GM04503 (cell line): ENCODE results near the gene PLCXD1.

ENCODE experiments used
- DNase-seq: peaks from one replicate; pipeline ENCODE4 v3.0.0-alpha.2; 2012; ENCODE audit warnings: low read depth

PLCXD1 gene

DNA sequence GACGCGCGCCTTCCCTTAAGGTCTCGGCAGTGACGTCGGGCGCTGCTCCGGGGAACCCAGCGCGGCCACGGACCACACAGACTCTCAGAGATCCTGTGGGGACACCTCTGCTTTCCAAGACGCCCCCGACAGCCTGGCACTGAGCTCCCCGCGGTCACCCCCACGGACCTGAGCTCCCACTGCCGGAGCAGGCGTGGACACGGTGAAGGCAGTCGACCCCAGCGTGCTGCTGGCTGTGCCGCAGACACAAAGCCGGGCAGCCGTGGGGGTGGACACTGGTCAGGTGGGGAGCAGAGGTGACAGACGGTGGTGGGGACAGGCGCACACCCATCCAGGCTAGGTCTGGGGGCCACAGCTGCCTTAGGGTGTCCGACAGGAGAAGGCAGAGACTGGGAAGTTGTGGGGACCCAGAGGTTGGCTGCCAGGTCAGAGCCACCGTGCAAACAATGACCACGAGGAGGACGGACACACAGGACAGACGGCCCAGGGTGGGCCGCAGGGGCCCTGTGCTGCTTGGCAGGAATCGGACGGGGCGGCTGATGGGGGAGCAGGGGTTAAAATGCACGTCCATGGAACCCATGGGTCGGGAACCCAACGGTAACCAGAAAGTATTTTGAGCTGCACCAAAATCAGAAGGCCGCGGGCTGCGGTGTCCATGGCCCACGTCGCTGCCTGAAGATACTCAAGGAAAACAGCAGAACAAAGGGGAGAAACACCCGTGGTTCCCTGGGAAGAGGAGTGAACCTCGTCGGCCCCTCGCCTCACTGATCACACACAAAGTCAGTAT lies 54.0 kb downstream of the PLCXD1 start:
- DNase-seq: no peak

DNA sequence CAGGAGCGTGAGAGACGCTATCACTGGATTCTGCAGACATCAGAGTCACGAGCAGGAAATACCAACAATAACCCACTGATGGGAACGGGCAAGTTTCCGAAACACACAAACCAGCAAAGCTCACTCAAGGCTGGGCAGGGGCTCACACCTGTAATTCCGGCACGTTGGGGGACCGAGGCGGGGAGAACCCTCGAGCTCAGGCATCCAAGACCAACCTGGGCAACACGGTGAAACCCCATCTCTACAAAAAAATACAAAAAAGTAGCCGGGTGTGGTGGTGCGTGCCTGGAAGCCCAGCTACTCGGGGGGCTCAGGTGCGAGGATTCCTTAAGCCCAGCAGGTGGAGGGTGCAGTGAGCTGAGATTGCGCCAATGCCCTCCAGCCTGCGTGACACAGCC lies 54.6 kb downstream of the PLCXD1 start:
- DNase-seq: no peak

DNA sequence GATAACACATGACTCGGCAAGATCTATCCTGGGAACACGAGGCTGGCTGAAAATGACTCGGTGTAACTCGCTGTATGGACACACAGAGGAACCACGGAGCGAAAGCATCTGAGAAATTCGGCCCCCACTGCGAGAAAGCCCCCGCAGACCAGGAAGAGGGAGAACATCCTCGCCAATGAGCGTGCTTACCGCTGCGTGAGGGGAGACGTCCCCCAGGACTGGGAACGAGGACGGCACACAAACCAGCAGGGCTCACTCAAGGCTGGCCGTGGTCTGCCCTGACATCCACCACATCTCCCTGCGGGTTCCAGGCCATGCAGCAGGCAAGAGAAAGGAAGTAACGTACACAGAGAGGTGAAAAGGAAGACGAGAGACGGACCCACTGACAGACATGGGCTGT lies 55.0 kb downstream of the PLCXD1 start:
- DNase-seq: no peak

DNA sequence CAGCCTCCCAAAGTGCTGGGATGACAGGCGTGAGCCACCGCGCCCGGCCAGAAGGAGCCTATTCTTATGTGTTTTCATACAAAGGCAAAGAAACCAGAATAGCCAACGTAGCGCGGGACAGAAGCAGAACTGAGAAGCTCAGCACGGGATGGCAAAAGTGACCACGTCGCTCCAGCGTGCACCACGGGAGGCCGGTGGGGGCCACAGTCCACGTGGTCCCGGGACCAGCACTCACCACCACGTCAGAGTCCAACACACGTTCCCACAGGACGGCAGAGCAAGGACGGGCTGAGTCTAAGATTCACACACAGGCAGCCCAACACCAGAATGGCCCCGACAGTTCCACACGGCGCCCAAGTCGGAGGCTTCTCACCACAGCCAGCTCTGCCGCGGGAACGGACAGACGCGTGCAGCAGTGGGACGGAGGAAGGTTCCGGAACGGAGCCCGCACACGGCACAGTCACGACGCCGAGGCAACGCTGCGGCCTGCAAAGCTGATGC lies 56.2 kb downstream of the PLCXD1 start:
- no peak for DNase-seq

DNA sequence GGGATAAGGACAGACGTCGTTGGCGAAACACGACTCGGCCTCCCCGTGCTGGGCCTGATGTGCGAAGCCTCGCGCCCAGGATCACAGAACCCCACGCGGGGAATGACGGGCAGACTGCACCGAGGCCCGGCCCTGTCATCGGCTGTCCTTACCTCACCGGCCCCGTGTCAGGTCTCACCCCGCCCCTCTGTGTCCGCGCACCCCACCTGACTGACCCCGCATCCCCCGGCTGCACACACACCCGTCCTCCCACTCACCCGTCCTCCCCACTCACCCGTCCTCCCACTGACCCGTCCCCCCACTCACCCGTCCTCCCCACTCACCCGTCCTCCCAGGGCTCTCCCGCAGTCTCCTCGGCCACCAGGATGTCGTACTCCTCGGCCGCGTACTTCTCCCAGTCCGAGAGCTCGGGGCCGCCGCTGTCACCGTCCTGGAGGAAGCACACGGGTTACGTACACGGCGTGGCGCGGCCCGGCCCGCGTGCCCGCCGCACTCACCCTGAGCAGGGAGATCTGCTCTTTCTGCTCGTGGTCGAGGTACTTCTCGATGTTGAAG lies 57.2 kb downstream of the PLCXD1 start:
- DNase-seq: no peak

DNA sequence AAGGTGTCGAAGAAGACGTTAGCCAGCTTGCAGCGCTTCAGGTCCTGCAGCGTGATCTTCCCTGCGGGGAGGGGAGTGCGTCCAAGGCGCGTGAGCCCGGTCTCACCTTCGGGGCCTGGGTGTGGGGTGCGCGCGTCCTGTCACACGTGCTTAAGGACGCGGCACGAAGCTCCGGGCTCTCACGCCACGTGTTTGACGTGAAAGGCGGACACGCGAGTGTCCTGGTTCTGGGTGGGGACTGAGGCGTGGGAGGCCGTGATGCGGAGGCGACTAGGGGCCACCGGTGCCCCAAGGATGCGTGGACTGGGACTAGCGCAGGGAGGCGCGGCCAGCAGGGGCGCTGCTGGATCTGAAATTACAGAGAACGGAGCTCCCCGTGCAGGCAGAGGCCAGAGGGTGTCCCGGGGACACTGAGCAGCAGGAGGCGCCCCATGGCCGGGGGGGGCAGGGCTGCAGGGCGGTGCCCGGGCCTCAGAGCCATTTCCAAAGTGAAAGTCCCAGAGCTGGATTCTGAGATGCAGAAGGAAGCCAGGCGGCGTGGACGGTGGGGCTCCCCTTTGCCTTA lies 57.7 kb downstream of the PLCXD1 start:
- no peak for DNase-seq

DNA sequence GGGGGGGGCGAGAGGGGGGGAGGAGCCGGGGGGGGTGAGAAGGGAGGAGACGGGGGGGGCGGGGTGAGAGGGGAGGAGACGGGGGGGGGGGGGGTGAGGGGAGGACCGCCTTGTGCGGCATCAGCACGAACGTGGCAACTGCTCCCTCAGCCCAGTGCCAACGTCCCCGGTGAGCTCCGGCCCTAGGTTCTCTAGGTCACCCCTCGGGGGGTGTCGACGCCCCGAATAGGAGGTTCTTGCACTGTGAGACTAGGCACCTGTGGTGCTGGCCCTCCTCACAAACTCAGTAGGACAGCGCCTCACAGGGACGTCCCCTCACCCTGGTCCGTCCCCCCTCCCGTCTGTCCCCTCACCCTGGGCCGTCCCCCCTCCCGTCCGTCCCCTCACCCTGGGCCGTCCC lies 58.9 kb downstream of the PLCXD1 start:
- no peak for DNase-seq

DNA sequence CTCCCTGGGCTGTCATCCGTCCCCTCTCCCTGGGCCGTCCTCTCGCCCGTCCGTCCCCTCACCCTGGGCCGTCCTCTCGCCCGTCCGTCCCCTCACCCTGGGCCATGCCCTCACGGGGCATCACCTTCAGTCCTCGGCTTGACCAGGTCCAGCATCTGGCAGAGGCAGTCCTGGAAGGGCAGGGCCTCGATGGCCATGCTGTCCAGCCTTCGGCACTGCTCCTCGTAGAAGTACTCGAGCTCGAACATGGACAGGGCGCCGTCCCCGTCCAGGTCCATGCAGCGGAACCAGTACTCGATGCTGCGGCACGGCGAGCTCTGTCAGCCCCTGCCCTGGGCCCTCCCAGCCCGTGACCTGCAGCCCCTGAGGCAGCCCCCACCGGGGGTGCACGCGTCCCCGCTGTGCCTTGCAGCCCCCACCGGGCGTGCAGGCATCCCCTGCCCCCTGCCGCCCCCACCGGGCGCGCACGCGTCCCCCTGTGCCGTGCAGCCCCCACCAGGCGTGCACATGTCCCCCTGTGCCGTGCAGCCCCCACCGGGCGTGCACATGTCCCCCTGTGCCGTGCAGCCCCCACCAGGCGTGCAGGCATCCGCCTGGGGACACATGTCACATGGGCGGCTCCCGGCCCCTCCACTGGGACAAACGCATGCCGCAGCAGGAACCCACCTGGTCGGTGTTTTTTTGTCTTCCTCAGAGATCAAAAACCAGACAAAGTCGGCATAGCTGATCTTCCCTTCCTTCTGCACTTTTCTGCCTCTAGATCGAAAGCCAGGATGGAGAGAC lies 59.7 kb downstream of the PLCXD1 start:
- DNase-seq: no peak

DNA sequence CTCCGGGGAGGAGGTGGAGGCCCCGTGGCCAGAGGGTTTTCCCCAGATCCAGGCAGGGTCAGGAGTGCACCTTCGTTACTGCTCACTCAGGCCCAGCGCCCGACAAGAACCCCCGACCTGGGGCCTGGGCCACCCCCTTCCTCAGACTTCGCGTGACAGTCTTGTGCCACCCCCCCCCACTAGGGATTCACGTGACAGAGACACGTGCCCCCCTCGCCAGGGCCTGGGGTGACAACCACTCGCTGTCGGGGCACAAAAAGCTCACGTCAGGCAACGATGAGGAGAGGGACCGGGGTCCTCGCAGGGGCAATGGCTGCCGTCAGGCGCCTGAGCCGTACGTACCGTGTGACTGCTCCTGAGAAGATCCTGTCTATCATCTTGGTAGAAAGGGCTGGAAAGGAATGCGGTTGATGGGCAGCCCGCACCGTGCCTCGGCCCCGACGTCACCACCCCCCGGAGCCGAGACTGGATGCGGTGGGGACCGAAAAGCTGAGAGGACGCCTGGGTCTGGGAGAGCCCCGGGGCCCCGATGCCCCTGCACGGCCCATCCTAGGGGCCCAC lies 60.4 kb downstream of the PLCXD1 start:
- no peak for DNase-seq

DNA sequence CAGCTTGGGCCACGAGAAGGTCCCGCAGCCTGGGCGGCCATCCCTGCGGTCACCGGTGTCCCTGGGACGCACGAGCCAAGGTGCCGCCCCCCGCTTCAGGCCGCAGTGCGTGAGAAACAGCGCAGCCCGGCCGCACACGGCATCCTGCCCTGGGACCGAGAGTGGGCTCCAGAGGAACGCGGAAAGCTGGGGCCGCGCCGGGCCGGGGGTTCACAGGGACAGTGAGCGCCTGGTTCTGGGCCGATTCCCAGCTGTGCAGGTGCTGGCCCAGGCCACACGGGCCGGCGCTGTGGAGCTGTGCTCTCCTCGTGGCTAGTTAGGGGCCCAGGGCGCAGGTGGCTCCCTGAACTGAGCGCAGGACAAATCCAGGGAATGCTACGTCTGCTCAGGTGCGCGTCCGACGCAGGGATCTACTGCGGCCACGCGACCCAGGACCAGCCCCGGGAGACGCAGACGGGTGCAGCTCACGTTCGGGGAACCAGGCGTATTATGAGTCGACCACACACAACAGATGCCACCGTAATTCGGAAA lies 63.3 kb downstream of the PLCXD1 start:
- DNase-seq: no peak

DNA sequence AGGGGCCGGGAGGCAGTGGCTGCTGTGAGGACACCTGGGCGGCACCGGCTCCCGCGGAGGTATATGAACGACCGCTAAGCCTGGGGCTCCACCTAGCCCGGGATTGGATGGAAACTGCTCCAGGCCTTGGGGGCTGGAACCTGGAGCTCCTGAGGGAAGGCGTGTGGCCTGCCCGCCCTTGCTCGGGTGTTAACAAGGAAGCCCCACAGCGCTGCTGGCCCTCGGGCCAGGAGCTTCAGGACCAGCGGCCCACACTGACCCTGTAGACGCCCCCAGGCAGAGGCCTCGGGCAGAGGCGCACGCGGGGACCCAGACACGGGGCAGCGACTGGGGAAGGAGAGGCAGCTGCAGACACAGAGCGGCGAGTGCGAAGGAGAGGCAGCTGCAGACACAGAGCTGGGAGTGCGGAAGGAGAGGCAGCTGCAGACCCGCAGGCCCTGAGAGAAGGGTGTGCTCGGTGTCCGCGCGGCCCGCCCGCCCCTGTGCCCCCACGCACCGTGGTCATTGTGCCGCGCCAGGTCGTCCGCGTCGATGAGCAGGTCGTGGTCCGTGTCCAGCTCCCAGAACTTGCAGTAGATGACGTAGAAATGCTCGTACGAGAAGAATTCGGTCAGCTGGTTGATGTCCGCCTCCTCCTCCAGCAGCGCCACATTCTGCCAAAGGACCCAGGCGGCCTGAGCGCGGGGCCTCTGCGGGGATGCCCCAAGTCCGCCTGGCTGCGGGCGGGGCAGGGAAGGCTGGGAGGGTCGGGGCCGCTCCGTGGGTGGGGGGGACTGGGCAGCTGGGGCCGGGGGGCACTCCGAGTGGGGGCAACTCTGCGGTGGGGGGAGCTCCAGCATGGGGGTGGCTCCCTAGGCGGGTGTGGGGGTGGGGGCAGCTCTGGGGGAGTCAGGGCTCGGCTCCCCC lies 64.1 kb downstream of the PLCXD1 start:
- no peak for DNase-seq

DNA sequence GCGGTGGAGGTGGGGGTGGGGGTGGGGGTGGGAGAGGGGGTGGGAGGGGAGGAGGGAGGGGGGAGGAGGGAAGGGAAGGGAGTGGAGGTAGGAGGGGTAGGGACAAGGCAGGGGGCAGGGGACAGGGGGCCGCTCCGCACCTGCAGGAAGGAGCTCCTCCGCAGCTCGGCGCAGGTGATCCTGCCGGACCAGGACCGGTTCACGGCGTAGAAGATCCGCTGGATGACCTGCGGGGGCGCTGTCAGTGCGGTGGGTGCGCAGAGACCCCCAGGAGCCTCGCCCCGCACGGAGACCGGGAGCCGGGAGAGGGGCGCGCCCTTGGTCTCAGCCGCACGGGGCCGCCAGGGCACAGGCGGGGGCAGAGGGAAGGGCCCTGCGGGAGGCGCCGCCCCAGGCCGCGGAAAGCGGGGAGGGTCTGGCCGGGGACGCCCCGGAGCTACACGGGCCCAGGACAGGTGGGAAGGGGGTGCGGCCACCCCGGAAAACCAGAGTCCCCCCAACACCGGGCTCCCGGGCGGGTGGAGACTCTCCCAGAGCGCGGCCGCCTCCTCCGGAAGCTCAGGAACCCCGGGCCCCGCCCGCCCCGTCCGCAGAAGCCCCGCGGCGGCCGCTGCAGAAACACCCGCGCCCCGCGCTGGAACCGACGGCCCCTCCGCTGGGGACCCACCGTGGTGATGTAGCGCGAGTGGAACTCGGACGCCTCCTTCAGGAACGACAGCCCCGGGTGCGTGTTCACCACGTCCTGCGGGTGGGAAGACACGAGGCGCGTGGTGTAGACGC lies 65.0 kb downstream of the PLCXD1 start:
- DNase-seq: no peak

DNA sequence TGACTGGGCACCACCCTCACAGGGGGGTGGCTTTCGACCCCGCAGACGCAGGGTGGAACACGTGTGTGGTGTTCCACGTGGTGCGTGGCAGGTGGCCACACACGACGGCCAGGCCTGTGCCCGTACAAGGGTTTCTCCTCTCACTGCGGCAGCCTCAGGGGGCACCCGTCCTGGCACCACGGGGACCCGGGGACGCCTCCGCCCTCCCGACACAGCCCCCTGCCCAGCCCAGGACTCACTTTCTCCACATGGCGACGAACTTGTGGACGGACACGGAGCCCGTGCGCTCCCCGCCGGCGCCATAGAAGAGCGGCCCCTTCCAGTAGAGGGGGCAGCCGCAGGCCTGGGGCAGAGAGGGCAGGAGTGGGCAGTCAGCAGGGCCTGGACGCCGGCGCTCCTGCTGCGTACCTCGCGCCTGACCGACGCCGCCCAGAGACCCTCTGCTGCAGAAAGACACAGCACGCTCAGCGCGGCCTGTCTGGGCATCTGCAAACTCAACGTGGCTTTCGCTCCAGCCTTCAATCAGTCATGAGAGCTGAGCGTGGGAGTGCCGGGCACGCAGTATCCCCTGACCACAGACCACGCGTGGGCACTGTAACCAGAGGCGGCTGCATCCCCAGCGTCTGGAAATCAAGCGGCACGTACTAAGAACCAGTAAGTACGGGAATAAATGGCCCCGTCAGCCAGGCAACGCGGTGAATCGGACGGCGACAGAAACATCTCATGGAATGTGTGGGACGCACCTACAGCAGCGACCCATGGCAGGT lies 66.4 kb downstream of the PLCXD1 start:
- DNase-seq: no peak

DNA sequence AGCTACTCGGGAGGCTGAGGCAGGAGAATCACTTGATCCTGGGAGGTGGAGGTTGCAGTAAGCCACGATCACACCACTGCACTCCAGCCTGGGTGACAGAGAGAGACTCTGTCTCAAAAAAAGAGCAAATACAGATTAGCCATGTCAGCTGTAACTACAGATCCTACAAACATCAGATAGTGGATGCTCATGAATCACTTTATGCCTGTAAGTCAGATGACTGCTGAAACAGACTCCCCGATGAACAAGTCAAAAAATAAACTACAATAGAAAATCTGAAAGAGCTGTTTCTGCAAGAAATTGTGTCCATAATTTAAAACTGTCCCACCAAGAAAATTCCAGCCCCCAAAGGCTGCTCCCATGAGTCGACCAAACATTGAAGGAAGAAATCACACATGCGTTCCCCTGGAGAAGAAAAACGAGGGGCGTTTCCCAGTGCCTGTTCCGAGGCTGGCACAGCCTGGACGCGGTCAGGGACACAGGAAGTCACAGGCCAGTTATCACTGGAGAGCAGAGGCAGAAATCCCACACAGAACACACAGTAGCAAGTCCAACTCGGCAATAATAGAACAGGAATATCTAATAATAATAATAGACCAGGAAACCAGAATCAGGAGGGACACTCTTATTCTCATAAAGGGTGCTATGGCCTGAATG lies 67.4 kb downstream of the PLCXD1 start:
- no peak for DNase-seq

DNA sequence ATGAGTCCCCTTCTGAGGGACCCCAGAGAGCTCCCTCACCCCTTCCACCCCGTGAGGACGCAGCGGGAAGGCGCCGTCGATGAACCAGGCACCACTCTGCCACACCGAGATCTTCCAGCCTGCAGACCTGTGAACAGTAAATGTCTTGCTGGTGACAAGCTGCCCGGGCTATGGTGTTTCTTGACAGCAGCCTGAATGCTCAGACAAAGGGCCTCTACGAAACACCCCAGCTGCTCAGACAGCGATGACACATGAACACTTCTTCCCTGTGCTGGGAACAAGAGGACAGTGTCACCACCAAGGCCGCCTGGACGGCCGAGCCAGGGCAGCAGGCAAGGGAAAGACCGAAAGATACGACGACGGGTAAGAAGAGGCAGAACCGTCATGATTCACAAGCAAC lies 68.0 kb downstream of the PLCXD1 start:
- DNase-seq: no peak

DNA sequence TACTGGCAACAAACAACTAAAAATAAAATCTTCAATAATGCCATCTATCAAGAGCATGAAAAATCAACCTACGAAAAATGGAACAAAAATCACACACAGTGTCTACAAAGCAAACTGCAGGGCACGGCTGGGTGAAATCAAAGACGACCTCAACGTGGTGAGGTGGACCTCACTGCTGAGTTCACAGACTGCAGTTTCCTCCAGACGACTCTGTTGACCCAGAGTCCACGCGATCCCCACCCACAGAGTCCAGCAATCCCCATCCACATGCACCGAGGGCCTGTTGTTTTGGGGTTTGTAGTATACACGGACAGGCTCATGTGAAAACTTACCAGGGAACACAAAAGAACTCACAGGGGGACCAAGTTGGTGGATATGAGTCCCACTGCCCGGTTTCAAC lies 68.5 kb downstream of the PLCXD1 start:
- no peak for DNase-seq

DNA sequence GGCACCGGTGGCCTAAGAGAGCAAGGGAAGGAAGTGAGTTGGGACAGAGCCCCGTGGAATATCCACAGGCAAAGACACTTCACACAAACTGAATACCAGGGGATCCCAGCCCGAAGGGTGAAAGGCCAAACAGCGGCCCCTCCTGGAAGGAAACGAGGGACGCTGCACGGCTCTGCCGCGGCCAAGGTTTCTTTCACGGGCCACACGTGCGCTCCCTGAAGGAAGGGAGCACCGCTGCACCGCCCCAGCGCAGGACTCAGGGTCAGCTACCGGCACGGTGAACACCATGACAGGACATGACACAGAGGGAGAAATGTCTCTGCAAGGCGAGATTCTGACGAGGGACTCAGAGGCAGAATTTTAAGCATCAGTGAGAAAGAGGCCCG lies 69.0 kb downstream of the PLCXD1 start:
- no peak for DNase-seq

DNA sequence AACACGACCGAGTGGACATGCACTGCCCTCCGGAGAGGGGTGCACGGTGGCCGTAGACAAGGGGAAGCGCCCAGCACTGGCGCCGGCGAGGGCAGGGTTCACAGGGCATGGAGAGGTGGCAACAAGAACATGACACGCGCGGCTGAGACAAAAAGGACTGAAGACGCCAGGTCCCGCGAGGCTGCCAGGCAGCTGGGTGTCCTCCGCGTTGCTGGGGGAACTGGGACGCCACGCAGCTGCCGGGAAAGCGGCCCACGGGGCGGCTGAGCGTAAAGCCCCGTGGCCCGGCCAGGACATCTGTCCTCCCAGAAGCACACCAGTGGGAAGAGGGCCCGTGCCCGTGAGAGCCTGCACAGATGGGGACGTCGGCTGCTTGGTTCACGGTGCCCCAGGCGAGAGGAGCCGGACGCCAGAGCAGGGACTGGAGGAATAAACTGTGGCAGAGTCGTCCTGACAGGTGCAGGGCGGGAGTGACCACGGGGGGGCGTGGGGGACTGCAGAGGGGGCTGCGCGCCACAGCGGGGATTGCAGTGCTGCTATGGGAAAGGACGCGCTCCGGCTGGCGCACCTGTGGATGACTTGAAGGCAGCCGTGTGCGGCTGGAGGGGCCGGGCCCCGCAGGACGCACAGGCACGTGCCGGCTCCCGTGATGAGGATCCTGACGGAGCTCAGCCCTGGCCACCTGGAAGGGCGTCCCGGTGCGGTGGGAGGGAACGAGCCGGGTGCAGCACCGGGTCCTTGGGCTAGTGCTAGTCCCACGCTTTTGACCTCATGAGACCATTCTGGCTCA lies 69.5 kb downstream of the PLCXD1 start:
- DNase-seq: no peak
